ENCODE data around the gene DGCR8. TPM values are rescaled to one million over a fixed set of nuclear protein-coding genes. Genes with fewer than 3 reads are reported as not detected.

DGCR8 gene
- polyA plus RNA-seq, 3 donors, result 40.5 to 42.3 (median 42.0) TPM

Other genes starting within 250 kb of the DGCR8 start
- 1 to 10 TPM; 2.3 to 3.5 (median 3.2) TPM for gene GNB1L, start 225.4 kb upstream of the DGCR8 start, polyA plus RNA-seq (ENCODE audit: insufficient read length in 3 of 3)
- 10 to 100 TPM; 20.1 to 23.0 (median 21.8) TPM for gene RTL10, start 225.4 kb upstream of the DGCR8 start, polyA plus RNA-seq (ENCODE audit: insufficient read length in 3 of 3)
- gene COMT, start 138.5 kb upstream of the DGCR8 start, polyA plus RNA-seq (ENCODE audit: insufficient read length in 3 of 3), result 100 to 1,000 TPM in 2 of 3 donors, 10 to 100 TPM in 1; 88.6 to 126 (median 107) TPM
- 10 to 100 TPM; 20.1 to 27.5 (median 20.5) TPM for gene TXNRD2, start 138.4 kb upstream of the DGCR8 start, polyA plus RNA-seq (ENCODE audit: insufficient read length in 3 of 3)
- gene ARVCF, start 63.4 kb upstream of the DGCR8 start, polyA plus RNA-seq (ENCODE audit: insufficient read length in 3 of 3), result 10 to 100 TPM; 16.8 to 19.6 (median 16.9) TPM
- 10 to 100 TPM in 2 of 3 donors, 1 to 10 TPM in 1; 9.3 to 12.0 (median 10.5) TPM for gene TANGO2, start 59.1 kb upstream of the DGCR8 start, polyA plus RNA-seq (ENCODE audit: insufficient read length in 3 of 3)
- gene RANBP1, start 35.9 kb downstream of the DGCR8 start, polyA plus RNA-seq (ENCODE audit: insufficient read length in 3 of 3), result 100 to 1,000 TPM; 182 to 192 (median 185) TPM
- gene TRMT2A, start 37.0 kb downstream of the DGCR8 start, polyA plus RNA-seq (ENCODE audit: insufficient read length in 3 of 3), result 10 to 100 TPM; 40.9 to 48.2 (median 41.4) TPM
- 10 to 100 TPM; 26.5 to 33.7 (median 27.1) TPM for gene ZDHHC8, start 51.6 kb downstream of the DGCR8 start, polyA plus RNA-seq (ENCODE audit: insufficient read length in 3 of 3)
- under 1 TPM; 0.47 to 0.71 (median 0.53) TPM for gene CCDC188, start 70.8 kb downstream of the DGCR8 start, polyA plus RNA-seq (ENCODE audit: insufficient read length in 3 of 3)
- 1 to 10 TPM; 3.8 to 4.5 (median 4.1) TPM for gene RTN4R, start 188.1 kb downstream of the DGCR8 start, polyA plus RNA-seq (ENCODE audit: insufficient read length in 3 of 3)
- 10 to 100 TPM; 43.8 to 52.2 (median 45.6) TPM for gene DGCR6L, start 239.8 kb downstream of the DGCR8 start, polyA plus RNA-seq (ENCODE audit: insufficient read length in 3 of 3)